D721Med (cell line): ENCODE measurements around the gene PTPN21.

Experiments
- DNase-seq: peaks from one replicate; pipeline ENCODE4 v3.0.0; 2011; ENCODE audit warnings: low spot score; ENCODE audit not compliant: insufficient read length
- FAIRE-seq: peaks from 2 replicates; lab custom pipeline; 2011; peaks lifted over from hg19 to GRCh38; lab: Jason Lieb, UNC
- TF ChIP-seq, protein P1 (sequence below): IDR thresholded peaks from 2 replicates; pipeline ENCODE4 v1.5.1; 2012; ENCODE audit warnings: mild to moderate bottlenecking, control low read depth; ENCODE audit not compliant: insufficient read depth; ENCODE audit errors: missing control alignments

Gene PTPN21

DNA sequence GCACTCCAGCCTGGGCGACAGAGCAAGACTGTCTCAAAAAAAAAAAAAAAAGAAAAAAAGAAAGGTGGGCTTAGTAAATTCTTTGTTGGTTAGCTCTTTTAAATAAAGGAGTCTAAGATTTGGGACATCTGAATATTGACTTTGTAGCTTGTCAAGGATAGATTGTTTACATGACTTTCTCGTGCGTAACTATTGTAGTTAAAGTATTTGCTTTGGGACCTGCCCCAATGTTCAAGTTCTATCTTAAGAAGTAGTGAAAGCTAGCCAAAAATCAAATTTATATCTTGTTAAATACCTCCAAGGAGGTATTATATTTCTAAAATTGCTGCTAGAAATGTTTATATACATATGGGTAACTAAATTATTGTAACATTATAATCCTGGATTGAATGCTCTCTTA lies 32.4 kb downstream of the PTPN21 start:
- DNase-seq (no peak), FAIRE-seq (no peak)
- TF ChIP-seq, protein P1, sequence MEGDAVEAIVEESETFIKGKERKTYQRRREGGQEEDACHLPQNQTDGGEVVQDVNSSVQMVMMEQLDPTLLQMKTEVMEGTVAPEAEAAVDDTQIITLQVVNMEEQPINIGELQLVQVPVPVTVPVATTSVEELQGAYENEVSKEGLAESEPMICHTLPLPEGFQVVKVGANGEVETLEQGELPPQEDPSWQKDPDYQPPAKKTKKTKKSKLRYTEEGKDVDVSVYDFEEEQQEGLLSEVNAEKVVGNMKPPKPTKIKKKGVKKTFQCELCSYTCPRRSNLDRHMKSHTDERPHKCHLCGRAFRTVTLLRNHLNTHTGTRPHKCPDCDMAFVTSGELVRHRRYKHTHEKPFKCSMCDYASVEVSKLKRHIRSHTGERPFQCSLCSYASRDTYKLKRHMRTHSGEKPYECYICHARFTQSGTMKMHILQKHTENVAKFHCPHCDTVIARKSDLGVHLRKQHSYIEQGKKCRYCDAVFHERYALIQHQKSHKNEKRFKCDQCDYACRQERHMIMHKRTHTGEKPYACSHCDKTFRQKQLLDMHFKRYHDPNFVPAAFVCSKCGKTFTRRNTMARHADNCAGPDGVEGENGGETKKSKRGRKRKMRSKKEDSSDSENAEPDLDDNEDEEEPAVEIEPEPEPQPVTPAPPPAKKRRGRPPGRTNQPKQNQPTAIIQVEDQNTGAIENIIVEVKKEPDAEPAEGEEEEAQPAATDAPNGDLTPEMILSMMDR, result no peak

DNA sequence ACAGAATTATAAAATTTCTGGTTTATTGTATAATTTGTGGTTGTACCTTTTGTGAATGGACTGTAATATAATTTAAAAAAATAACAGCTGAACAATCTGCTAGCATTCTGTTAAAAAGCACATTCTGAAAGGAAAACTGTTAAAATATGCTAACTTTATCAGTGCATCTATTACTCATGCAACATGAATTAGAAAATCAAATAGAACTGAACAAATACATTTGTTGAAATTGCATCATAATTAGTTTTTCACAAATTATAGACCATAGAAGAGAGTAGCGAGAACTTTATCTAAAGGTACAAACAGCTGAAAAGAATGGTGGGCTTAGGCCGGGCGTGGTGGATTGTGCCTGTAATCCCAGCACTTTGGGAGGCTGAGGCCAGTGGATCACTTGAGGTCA lies 33.0 kb downstream of the PTPN21 start:
- TF ChIP-seq, protein P1, result no peak
- no peak for FAIRE-seq
- no peak for DNase-seq

DNA sequence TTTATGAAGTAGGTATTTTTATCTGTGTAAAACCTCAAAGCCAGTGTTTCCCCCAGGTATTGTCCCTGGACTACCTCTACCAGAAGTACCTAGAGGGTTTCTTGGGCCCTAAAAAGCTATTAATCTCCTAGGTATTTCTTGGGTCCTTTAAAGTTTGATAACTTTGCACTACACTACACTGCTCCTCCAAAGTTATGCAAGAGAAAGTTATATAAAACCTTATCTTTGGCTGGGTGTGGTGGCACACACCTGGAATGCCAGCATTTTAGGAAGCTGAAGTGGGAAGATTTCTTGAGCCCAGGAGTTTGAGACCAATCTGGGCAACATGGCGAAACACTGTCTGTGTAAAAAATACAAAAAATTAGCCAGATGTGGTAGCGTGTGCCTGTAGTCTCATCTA lies 34.9 kb downstream of the PTPN21 start:
- FAIRE-seq (no peak), DNase-seq (no peak)
- TF ChIP-seq, protein P1, result no peak

DNA sequence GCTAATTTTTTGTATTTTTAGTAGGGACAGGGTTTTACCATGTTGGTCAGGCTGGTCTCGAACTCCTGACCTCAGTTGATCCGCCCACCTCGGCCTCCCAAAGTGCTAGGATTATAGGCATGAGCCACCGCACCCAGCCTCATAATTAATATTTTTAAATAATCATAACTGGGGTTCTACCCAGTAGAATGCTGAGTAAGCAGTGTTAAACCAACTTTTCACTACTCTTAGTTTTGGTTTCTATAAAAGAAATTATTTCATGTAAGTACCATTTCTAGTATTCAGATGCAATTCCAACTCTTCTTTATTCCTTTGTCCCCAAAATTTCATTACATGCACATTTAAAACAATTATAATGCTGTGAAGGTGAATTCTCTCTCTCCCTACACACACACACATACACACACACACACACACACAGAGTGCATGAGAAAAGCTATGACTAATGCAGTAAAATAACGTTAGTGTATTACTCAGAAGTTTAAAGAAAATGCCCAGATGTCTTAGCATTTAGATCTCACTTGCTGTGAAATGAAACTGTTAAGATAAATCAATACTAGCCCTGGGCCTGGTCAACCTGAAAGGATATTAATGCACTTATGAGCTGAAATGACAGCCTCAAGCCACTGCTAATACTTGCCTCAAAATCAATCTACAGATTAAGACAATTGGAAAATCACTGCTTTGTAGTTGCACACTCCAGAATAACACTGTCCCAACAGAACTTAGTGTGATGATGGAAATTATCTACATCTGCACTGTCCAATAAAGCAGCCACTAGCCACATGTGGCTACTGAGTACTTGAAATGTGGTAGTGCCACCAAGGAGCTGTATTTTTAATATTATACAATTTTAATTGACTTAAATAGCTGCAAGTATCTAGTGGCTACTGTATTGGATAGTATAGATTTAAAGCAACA lies 36.0 kb downstream of the PTPN21 start:
- DNase-seq (no peak), FAIRE-seq (no peak)
- TF ChIP-seq, protein P1, result no peak

DNA sequence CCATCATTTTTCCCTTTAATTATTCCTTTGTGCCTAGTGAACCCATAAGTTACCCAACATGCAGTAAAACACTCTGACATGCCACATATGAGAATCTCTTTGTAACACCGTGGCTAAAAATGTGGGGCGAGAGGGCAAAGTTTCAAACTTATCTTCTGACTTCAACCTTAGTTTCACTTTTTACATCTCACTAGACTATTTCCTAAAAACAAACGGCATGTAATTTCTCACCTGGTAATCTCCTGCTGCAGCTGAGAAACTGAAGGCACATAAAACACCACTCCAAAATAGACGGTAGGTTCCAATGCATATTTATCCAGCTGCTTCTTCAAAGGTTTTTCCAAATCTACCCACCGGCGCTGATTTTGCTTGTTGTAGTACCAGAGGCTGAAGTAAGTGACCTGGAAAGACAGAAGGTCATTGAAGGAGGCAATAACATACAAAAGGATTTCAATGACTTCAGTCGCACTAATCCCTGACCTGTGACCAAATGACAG lies 37.9 kb downstream of the PTPN21 start:
- TF ChIP-seq, protein P1, result no peak
- no peak for FAIRE-seq
- no peak for DNase-seq

DNA sequence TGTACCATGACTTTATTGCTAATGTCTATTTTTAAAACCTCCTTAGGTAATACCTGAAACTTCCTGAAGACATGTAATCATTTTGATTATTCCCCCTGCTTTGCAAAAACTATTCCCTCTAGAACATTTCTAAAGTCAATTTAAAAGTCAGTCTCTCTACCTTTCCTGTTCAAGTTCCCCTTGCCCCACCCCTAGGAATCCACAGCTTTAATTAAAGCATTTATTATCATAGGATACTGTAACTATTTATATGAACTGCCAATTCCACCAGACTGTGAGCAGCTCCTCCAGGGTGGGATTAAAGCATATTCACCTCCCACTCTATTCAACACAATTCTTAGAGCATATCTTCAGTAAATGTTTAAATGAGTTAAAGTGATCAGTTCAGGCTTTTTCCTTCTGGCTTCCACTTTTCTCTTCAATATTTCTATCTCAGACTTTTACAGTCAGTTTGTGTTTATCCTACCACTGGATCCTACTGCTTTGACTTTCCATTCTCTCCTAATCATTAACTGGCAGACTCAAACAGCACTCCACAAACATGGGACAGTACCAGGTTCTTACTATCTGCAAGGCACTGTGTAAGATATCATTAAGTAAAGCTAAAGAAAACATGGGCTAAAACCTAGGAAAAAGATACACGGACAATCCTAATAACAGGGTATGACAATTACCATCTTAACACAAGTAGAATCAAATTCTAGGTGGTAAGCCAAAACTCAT lies 39.1 kb downstream of the PTPN21 start:
- FAIRE-seq (no peak), DNase-seq (no peak)
- TF ChIP-seq, protein P1, result no peak
